Cardiac ventricle fibroblast (primary cell): ENCODE data around the gene AMDHD1. TPM values are rescaled to one million over a fixed set of nuclear protein-coding genes. Genes with fewer than 3 reads are reported as not detected.

Experiments used
- total RNA-seq: library from RNA; depleted of rRNA; stranded (reverse); fragments of >200 nt; gene quantifications from 2 replicates; pipeline ENCODE4 v1.2.3, GENCODE V29; 2015

AMDHD1 gene, protein sequence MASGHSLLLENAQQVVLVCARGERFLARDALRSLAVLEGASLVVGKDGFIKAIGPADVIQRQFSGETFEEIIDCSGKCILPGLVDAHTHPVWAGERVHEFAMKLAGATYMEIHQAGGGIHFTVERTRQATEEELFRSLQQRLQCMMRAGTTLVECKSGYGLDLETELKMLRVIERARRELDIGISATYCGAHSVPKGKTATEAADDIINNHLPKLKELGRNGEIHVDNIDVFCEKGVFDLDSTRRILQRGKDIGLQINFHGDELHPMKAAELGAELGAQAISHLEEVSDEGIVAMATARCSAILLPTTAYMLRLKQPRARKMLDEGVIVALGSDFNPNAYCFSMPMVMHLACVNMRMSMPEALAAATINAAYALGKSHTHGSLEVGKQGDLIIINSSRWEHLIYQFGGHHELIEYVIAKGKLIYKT
- total RNA-seq, result not detected in 2 replicates

DNA sequence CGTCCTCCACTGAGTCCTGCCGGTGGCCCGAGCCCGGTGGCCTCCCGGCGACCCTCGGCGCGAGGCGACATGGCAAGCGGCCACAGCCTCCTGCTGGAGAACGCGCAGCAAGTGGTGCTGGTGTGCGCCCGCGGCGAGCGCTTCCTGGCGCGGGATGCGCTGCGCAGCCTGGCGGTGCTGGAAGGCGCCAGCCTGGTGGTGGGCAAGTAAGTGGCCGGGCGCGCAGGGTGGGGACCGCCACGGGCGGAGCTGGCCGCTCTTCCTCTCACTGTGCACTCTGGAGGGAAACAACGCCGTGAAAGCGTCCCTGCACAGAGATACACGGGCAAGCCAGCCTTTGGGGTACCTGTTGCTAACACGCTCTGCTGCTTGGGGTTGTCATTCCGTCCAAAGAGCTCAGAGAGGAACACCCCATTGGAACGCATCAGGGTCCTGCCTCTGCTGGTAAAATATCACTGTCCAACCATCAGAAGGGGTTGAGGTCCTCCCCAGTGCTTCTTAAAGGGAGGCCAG lies at the start of gene AMDHD1:
Gene AMDHD1, plus strand, starts transcription at position 2 of the 513 bp plus-strand sequence. Its CDS starts 68 bp downstream, at position 70.

DNA sequence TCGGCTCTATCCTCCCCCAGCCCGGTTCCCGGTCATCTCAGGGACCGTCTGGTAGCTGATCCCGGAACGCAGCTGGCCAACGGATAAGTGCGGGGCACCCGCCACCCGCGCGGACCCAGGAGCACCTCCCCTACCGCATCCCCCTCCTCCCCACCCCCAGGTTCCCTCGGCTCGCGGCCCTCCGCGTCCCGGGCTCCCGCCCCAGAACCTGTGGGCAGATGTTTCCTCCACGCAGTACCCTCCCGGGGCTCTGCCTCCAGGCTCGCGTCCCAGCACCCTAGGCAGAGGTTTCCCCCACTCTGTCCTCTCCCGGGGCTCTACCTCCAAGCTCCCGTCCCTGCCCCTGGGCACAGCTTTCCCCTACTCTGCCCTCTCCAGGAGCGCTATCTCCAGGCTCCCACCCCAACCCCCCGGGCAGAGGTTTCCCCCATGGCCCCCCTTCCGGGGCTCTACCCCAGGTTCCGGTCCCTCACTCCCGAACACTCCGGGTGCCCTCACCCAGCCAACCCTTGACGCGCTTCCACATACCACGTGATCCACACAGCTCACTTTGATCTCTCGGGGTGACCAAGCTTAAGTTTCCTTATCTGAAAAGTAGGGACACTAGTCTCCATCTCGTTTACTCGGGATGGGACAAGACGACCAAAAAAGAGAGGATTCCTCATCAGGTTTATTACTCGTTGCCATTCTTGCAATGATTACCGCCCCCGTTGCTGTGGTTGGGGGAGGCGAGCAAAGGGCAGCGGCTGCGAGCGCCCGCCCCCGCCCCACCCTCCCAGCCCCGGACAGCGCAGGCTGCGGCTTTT lies 404 bp upstream of the AMDHD1 start, which contains the start of gene CCDC38:
Gene CCDC38, minus strand, starts transcription at position 91 of the 806 bp plus-strand sequence. CDS start 6,105 bp downstream, outside the sequence.

DNA sequence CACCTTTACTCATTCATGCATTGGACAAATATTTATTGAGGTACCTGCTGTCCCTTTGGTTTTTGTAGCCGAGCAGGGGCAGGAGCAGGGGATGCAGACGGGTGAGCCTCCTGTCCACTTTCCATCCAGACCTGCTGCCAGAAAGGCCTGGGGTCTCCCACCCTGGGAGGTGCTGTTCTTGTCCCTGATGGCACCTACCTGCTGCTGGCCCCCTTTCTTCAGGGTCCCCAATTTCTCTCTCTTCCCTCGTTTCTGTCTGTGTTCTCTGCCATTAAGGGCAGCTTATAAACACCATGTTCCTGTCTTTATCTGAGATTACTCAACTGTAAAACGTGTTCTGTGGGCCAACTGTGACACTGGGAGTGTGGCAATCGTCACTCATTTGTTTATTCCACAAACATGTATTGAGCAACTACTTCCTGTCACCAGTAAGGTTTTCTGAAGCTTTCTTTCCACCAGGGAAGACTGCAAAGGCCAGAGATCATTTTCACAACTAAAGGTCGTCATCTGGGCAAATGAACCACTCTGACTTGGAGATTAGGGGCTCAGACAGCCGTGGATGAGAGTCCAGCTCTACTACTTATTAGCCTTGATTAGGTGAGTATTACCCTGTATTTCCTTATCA lies 53.0 kb downstream of the AMDHD1 start, which contains the start of gene HAL:
Gene HAL, minus strand, starts transcription at position 311 of the 625 bp plus-strand sequence. CDS start 434 bp downstream, outside the sequence.

Other genes with a start within 250 kb of the AMDHD1 start
- 2.2 and 2.9 TPM in 2 replicates for gene NTN4, start 152.6 kb upstream of the AMDHD1 start, total RNA-seq
- 6.2 and 7.3 TPM in 2 replicates for gene SNRPF, start 84.4 kb upstream of the AMDHD1 start, total RNA-seq
- gene CCDC38, start 717 bp upstream of the AMDHD1 start, total RNA-seq, result not detected in 2 replicates
- gene HAL, start 53.0 kb downstream of the AMDHD1 start, total RNA-seq, result 0.05 TPM in 1 of 2 replicates, not detected in the other
- 74.5 and 75.1 TPM in 2 replicates for gene LTA4H, start 92.3 kb downstream of the AMDHD1 start, total RNA-seq